GM18867 (cell line): Measurements from ENCODE around the gene MFSD6L.

Experiments
- ATAC-seq: cut with Tn5 transposase; IDR thresholded peaks from one replicate; pipeline ENCODE4 v1.9.1; 2021; ENCODE audit warnings: mild to moderate bottlenecking, moderate library complexity; ENCODE audit not compliant: unreplicated experiment

MFSD6L gene

DNA sequence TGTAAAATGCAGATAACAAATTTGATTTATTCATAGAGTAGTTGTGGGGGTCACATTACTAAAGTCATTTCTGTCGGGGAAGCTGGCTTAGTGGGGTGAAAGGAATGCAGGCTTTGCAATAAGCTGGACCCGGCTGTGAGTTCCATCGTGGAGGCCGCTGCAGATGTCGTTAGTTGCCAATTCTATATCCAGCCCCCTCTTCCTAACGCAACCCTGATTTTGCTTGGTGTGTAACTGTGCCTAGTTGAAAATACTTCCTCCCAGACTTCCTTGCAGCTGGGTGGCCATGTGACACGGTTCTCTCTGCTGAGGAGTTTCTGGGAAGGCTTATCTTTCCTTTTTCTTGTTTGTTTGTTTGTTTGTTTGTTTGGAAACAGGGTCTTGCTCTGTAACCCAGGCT is 4.5 kb downstream of the MFSD6L start:
- ATAC-seq, result no peak

DNA sequence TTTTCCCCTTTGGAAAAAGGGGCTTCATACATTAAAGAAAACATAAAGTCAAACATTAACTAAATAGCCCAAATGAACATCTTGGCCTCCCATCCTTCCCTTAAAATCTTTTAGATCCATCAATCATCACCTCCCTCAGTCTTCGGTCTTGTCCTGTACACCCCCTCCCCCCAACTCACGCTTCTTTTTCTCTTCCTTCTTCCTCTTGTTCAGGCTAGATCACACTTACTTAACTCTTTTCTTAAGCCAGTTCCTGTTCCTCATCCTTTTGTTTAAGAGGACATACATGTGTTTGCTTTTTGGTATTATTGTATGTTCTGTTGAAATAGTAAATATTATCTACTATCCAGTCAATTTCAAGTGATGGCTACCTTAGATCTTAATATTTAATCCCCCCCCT is 5.5 kb downstream of the MFSD6L start:
- ATAC-seq, result no peak

DNA sequence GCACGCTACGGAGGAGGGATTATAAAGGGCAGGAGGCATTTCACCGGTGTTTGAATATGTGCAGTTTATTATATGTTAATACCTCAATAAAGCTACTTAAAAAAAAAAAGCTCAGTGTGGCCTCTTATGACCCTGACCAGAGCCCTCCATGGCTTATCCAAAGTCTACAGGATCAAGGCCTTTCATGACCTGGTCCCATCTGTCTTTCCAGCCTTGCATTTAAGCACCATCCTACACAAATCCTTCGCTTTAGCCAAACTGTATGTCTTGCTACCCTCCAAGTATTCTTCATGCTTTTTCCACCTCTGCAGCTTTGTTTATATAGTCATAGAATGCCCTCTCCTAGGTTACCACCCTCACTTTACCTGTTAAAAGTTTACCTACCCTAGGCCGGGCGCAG is 6.5 kb downstream of the MFSD6L start:
- ATAC-seq, result no peak

DNA sequence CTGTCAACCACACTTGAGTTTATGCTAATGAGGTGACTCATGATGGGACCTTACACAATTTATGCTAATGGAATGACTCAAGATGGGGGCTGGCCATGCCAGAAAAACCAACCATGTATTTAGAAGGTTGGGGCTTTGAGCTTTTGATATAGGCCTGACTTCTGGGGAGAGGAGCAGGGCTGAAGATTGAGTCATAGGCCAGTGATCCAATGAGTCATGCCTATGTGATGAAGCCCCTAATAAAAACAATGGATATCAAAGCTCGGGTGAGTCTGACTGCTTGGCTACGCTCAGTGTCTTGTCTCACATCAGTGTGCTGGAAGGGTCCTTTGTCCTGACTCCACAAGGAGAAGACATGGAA is 7.3 kb downstream of the MFSD6L start:
- no peak for ATAC-seq

DNA sequence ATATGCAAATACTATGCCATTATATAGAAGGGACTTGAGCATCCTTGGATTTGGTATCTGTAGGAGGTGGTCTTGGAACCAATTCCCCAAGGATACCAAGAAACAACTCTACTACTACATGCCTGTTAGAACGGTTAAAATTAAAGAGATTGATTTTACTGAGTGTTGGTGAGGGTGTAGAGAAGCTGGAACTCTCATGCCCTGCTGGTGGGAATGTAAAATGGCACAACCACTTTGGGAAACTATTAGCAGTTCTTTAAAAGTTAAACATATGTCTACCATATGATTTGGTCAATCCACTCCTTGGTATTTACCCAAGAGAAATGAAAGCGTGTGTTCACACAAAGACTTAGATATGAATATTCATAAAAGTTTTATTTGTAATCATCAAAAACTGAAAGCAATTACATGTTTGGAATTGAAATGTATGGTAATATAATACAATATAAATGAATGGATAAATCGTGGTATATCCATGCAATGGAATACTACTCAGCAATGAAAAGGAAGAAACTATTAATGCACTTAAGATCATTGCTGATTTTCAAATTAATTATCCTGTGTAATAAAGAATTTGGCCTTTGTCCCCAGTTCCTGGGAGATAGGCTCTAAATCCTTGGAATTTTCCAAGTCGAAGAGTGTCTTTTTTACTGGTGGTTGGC is 7.8 kb downstream of the MFSD6L start:
- no peak for ATAC-seq

DNA sequence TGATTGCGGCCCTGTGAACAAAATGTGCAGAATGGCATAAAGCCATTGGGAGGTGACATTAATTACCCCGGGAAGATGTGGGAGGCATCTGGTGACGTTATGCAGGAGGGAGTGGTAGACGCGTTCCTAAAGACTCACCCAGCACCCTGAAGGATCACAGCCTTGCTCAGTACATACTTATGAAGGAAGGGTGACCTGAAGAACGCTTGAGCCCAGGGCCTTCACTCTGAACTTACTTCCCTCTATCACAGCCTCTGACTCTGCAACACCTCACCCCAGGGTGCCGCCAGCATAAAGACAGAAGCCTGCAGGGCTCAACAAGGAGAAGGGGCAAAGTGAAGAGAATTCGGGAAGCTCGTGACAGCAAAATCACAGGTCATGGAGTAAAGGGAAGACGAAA is 9.4 kb downstream of the MFSD6L start:
- ATAC-seq, result no peak

DNA sequence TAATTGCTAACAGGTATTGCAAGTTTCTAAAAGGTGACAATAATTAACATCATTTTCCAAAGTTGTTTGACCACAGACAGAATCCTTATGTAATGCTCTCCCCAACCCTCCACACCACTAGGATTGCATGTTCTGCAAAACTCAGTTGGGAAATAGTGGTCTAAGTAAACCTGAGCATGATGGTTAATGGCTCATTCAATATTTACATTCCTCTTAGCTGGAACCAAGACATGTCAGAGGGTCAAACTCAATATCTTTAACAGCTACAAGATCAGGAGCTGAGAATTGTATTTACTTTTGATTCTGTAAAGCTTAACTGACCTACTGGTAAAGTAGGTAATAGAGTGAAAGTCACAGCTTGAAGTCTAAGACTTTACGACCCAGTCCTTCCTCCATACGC is 10.2 kb downstream of the MFSD6L start:
- no peak for ATAC-seq

DNA sequence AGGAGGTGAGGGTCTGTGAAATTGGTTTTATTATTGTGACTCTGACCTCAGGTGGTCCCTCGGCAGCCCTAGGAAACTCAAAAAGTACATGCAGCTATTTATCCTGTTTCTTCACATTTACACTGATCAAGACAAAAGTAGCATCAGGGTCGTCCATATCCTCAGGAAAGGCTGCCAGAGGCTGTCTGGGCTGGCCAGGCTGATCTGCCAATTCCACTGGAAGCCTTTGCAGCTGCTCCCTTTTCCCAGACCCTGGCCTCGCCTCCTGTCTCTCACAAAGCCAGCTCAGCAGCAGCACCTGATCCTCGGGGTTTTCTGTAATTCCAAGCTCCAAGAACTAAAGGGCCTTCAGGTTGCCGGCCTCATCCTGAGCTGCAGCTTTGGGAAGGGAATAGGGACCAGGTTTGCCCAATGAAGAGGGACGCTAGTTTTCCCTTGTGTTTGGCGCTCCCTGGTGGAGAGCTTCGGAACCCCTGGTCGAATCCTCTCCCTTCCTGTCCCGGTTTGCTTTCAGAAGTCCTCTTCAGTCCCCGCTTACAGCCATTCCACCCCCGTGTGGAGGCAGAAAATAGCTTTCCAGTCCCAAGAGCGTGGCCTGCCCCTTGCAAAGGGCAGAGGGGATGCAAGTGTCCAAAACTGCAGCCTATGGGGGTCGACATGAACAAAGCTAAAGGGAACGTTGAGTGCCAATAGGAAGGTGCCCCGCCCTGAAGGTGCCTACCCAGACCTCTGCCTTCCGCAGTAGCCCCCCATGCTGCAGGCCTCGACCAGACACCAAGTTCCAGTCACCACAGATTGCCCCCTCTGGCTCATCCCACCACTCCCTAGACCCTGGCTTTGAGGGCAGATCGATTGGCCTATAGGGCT is 13.4 kb downstream of the MFSD6L start:
- ATAC-seq, result no peak

DNA sequence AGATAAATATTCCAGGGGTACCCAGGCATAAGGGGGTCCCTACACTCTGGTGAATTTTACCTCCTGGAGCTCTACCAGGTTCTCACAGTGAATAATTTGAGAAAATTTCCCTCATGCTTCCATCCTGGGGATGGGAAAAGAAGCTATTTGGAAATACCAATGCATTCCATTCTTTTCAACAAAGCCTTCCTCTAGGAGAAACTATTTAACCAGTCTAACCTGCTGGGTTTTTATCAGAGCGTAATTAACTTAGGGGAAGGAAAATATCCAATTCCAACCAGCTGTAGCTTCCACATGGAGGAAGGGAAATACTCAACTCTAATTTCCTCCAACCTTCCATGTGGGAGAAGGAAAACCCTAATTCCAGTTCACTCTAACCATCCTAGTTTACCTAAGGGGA is 17.0 kb downstream of the MFSD6L start:
- ATAC-seq, result no peak

DNA sequence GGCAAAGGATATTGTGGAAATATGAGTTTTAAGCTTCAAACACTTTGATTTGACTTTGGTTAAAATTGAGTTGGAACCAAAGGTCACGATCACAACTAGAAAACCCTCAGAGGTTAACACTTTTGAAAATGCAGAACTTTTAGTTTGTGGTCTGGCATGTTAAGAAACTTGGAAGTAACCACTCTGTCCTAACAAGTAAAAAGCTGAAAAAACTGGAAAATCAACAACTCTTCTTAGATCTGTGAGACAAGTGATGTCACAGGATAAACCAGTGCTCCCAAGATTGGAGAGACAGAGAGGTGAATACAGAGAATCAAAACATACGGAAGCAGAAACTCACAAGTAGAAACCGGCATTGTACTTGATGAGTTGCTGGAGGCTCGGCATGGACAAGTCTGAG is 17.4 kb downstream of the MFSD6L start:
- no peak for ATAC-seq

DNA sequence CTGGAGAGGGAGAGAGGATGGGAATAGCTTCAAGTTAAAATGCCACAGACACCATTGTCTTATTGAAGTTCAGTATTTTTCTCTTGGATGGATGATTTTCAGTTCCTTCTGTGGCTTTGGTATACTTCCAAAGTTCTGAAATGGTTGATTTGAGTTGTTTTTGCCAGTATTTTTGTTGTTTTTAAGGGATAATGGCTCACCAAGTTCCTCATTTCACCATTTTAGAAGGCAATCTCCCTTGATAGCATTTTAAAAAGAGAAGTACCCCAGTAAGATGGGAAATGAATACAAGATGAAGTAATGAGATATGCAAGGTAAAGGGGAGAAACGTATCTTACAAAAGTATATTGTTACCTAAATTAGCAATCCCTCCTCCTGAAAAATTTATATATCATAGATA is 22.3 kb downstream of the MFSD6L start:
- ATAC-seq, result no peak

DNA sequence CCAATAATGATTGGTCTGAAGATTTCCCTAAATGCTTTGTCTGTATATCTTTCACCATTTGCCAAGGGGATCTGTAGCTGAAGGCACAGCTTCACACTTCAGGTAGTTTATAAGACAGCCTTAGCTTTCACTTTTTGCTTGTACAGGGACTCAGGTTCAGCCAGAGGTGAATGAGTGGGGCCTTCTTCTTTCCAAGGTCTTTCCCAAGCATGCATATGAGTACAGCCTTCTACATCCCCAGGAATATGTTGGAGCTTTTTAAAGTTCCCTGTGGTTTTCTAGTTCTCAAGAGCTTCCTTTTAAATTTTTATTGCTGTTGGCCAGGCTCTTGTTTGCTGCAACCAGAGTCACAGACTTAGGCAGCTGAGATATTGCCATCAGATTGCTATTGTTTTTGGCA is 22.9 kb downstream of the MFSD6L start:
- ATAC-seq, result no peak

DNA sequence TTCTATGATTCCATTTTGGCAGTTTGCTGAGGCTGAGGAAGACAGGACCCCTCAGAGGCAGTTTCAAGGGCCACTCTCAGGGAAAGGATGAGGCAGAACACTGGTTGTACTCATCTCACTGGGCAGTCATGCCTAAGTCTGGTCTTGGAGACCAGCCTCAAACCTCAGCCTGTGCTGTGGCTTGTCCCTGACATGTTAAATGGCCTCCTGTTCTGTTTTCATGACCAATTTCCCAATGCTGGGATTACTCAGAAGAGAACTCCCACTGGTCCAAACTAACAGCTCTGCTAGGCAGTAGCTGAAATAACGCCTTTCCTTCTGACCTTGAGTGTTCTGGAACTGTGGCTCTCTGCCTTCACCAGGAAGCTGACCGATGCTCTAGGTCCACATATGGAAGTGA is 32.4 kb downstream of the MFSD6L start:
- ATAC-seq, result no peak

DNA sequence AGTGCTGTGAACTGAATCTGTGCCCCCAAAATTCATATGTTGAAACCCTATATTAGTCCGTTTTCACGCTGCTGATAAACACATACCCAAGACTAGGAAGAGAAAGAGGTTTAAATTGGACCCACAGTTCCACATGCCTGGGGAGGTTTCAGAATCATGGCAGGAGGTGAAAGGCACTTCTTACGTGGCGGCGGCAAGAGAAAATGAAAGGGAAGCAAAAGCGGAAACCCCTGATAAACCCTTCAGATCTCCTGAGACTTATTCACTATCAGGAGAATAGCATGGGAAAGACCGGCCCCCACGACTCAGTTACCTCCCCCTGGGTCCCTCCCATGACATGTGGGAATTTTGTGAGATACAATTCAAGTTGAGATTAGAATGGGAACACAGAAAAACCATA is 37.2 kb downstream of the MFSD6L start:
- ATAC-seq, result no peak

DNA sequence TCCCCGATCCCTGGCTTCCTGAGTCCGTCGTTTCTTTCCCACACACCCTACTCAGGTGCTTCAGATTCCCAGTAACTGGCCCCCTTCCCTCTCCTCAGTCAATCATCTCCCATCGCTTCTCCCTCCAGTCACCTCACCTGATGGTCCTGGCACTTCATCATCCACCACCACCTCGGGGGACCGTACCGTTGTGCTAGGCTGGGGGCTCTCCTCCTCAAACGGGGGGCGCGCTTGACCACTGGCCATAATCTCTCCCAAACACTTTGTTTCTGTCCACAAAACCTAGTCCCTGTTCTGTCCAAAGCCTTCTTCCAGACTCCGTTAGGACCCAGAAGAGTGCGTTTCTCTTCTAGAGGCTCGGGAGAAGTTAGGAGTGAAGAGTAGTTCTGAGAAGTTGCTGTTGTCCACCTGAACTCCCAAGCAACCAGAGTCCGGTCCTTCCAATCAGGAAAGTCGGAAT is 41.0 kb downstream of the MFSD6L start, which contains the start of gene SPDYE4:
Gene SPDYE4 (minus strand): TSS at position 410 of the 460 bp plus-strand sequence. CDS start 164 bp downstream, at position 246.
- no peak for ATAC-seq

DNA sequence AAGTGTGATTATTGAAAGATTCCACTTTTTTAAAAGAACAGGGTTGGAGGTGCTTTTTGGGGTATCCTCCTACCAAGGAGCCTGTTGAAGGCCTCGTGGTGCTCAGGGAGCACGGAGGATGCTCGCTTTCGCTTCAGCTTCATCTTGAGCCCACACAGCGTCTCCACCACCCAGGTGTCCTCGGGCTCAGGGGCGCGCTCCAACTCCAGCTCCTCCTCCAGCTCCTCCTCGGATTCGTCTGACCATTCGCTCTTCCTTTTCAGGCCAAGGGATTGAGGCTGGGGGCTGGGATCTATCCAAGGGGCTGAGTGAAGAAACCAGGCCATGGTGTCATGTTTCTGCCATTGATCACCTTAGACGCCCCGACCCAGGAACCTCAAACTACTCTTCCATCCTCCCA is 42.0 kb downstream of the MFSD6L start:
- ATAC-seq, result no peak

DNA sequence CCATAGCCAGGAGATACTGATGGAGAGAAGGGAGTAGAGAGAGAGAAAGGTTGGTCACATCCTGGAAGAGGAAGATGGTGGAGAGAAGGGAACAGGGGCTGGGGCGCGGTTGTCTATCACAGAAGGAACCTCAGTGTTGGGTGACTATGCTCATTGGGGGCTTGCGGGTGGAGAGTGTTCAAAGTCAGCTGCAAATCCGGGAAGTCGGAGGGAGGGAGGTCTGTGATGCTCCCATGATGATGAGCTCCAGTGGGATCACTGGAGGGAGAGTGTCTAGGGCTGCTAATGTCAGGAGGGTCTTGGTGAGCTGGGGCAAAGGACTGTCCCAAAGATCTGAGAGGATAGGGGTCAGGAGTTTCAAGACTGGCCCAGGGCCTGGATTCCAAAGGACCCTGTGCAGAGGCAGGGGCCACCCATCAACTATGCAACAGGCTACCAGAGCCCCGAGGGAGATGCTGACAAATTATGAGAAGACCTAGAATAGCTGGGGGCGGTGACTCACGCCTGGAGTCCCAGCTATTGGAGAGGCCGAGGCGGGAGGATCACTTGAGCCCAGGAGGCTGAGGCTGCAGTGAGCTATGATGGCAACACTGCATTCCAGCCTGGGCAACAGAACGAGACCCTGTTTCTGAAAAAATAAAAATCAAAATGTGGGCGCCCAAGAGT is 43.4 kb downstream of the MFSD6L start:
- ATAC-seq, result no peak

DNA sequence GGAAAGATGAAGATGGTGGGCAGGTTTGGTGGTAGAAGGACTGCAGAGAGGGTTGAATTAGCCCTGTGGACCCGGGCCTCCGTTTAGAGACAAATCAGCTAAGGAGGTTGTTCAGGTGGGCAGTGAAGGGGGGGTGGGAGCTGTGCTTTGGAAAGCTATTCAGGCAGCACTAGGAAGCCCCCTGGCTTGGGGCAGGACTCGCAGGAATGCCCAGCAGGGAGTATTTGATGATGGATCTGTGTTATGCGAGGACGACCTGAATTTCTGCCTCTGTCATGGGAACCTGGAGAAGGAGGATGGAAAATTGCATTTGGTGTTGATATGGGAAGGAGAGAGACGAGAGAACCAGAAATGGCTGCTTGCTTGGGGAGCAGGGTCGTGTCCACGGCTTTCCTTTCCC is 44.3 kb downstream of the MFSD6L start:
- ATAC-seq, result no peak

DNA sequence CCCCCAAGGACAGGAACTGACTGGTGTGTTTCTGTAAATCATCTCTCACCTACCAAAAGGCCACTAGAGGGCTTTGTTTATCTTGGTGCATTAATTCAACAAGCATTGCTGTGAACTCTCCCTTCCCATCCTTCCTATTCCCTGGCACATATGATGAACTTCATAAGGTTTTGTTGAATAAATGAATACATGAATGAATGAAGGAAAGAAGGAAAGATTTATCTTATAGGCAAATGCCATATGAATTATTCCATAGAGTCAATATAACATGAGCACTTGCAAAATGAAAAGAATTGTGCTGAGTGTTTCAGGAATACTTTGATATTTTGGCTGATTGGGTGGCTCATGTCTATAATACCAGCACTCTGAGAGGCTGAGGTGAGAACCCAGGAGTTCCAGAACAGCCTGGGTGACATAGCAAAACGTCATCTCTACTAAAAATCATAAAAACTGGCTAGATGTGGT is 45.2 kb downstream of the MFSD6L start:
- ATAC-seq, result no peak

DNA sequence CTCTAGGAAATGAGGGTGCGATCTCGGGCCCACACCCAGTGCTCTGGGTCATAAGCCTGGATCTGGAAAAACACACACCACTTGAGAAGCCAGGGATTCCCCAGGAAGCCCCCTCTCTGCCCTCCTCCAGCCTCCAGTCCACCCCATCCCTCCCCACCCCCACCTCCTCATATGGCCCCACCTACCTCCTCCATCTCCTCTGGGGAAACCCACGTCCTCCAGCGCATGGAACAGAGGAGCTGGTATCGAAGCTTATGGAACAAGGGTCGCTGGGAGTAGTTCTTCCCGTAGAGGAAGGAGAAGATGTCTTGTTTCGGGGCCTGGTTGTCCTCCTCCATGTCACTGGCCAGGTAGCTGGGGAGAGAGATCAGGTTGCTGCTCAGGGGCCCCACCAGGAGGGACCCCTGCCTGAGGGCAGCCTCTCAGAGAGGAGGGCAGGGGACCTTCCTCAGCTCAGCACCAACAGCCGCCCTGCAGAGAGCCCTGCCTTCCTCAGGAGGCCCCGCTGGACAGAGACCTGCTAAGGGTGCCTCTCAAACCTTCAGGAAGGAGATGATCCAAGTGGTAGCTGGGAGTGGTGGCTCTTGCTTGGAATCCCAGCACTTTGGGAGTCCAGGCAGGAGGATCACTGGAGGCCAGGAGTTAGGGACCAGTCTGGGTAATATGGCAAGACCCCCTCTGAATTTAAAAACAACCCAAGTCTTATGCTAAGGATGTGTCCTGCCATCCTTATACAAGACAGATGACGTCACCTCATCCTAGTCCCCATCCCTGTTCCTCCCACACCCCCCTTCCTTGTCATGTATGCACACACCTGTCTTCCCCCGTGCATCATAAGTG is 45.8 kb downstream of the MFSD6L start:
- ATAC-seq, result no peak

DNA sequence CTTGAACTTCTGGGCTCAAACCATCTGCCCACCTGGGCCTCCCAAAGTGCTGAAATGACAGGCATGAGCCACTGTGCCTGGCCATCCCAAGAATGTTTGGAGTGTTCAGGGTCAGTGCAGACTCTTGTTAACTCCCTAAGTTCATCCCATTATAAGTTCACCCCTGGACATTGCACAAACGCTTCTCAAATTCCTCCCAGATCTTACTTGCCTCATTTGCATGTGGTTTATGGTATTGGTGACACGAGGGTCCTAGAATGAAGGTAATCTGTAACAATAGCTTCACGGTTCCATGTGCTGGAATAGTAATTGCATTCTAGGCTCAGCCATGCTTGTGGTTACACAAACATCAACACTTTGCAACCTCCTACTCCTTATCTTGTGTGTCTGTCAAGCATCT is 49.5 kb downstream of the MFSD6L start:
- no peak for ATAC-seq
